HG03108 (cell line): ENCODE results near the gene PNMA1.

Source experiments
- ATAC-seq: cut with Tn5 transposase; IDR thresholded peaks from one replicate; pipeline ENCODE4 v1.9.1; 2021; ENCODE audit warnings: moderate library complexity; ENCODE audit not compliant: unreplicated experiment

PNMA1 gene

DNA sequence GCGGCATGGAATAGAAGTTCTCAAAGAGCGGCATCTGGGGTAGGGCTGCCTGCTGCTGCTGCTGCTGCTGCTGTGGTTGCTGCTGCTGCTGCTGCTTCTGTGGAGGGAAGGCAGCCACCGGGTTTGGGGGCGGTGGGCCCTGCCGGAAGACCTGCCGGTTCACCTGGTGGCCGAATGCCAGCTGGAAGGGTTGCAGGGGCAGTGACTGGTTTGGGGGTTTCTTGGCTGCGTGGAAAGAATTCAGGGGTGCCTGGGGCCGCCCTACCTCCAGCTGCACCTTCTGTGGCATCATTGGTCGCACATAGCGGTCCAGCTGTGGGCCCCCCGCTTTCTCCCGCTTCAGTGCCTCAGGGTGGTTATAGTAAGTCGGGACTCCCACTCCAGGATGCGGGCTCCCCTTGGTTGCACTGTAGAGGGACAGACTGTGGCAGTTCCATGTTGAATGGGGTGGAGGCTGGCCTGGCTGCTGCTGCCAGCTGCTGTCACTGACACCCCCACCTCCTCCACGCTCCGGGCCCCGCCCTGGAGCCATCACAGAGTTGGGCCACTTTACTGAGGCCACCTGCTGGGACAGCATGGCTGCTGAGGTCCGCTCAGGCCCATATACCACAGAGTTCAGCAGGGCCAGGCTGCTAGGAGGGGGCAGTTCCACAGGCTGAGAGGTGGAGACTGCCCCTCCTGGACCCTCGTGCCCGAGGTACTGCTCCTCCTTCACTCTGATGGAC lies 25.2 kb upstream of the PNMA1 start:
- ATAC-seq, result no peak

- no peak for ATAC-seq
Measured at GRCh38 chr14:73738518-73739173, 24.5 kb upstream of the PNMA1 start.

- ATAC-seq, result no peak
Measured at GRCh38 chr14:73736842-73737241, 22.7 kb upstream of the PNMA1 start.

DNA sequence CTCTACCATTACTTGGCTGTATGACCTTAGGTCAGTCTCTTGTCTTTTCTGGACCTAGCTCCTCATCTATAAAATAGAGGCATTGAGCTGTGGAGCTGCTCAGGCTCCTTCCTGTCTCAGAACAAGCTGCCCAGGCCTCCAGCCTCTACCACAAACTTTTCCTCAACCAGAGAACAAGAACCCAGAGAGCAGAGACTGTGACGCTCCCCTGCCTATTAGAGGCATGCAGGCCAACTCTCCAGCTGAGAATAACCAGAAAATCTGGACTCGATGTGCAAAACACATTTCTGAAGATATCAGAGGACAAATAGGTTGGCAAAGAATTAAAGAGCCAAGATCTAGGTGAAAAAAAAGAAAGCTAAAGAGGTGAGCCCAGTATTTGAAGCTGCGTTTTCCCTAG lies 17.8 kb upstream of the PNMA1 start:
- no peak for ATAC-seq

- ATAC-seq, result no peak
Measured at GRCh38 chr14:73731111-73731510, 16.9 kb upstream of the PNMA1 start.

DNA sequence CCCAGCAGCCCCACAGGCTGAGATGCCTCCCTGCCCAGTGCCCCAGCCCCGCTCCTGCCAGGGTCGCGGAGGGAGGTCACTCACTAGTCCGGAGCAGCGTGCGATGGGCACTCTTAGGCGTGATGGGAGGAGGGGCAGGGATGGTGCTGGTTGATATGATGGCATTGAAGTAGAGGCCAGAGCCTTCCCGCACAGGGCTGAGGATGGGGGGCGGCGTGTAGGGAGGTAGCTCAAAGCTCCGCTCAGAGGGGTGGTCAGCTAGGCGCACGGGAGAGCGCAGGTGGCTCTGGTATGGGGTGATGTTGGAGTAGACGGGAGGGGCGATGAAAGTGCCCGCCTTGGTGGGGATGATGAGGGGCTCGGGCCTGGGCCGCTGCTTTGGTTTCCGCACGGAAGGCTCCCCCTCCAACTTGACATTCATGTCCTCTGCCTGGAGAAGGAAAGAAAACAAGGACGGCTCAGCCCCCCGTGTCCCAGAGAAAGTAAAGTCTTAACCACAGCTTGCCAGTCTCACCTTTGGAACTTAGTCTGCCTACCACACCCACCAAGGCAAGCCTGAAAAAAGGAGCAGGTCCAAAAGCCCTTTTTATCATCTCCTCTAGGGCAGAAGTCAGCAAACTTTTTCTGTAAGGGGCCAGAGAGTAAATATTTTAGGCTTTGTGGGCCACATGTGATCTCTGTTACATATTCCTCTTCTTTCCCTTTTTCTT lies 15.5 kb upstream of the PNMA1 start:
- no peak for ATAC-seq

DNA sequence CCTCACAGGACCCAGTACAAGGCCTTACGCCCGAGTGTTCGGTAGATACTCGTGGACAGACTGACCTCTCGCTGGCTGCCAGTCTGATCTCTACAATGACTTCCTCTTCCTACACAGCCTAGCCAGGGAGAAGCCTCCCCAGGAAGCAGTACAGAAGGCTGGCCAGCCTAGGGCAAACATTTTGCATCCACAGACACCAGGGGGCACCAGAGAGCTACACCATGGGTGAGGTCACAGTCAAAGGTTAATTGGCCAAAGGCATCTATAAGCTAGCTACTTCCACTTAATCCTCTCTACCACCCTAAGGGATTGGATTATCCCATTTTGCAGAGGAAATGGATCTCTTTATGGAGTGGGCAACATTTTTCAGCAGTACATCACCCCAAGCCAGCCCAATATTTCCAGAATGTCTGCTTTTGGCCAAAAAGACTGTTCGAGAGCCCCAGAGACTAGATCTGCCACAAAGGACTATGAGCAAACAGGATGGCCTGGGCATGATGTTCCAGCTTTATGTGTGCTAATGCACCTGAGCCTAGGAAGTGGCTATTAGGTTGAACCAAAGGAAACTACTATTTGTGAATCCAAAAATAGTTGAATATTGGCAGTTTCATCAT lies 14.6 kb upstream of the PNMA1 start:
- no peak for ATAC-seq

- no peak for ATAC-seq
Measured at GRCh38 chr14:73727166-73727565, 13.0 kb upstream of the PNMA1 start.

- no peak for ATAC-seq
Measured at GRCh38 chr14:73726025-73726961, 12.1 kb upstream of the PNMA1 start.

- no peak for ATAC-seq
Measured at GRCh38 chr14:73725116-73726024, 11.2 kb upstream of the PNMA1 start.

DNA sequence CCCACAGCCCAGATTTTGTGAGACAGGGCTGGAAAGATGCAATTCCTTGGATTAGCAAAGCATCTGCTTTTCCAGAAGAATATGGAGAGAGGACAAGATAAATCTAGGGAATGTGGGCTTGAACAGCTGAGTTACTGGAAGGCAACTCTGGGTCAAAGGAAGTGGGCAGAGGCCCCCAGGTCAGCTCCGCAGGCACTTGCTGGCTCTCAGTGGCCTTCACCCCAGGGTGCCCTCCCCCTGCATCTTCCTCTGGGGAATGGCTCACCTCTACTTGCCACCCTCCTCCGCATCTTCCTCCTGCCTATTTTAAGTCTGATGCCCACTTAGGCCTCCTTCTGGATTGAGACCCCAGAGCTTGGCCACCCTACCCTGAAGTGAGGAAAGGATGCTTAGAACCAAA lies 10.5 kb upstream of the PNMA1 start:
- ATAC-seq, result no peak

DNA sequence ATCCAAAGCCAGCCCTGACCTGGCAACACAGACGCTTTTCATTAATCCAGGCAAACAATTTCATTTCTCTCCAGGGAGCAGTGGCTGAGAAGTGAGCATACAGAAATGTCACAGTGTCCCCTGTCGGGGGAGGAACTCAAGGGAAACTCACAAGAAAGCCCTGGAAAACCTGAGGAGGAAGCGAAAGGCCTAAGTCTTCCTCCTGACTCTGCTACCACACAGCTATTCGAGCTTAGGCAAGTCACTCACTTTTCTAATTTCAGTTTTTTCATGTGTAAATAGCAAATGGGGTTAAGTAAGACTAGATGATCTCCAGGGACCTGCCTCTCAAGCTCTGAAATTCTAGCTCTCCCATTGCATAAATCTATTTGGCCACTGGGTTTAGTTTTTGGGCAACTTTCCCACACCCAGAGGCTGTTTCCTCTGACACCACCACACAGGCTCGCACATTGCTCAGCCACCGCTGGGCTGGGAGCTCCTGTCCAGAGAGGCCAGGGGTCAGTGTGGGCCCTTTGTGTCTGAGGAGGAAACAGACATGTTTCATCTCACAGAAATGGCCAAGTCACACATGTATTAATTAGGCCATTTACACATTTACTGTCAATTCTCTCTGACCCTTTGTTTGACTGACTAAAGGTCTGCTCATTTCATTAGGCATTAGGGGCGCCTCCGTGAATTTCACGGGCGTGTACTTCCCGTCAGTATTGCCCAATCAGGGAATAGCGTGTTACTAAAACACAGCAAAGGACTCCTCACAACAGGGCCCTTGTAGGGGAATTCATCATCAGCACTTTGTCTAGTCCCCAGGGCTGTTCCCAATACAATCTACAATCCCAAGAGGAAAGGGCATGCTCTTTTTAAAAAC lies 9.8 kb upstream of the PNMA1 start:
- peak; percentile 18 for ATAC-seq

- peak; percentile 55 for ATAC-seq
Measured at GRCh38 chr14:73723406-73723796, 9.2 kb upstream of the PNMA1 start.

- no peak for ATAC-seq
Measured at GRCh38 chr14:73722581-73722980, 8.4 kb upstream of the PNMA1 start.

GRCh38 chr14:73721101-73721821 lies 7.1 kb upstream of the PNMA1 start:
- ATAC-seq, result no peak

DNA sequence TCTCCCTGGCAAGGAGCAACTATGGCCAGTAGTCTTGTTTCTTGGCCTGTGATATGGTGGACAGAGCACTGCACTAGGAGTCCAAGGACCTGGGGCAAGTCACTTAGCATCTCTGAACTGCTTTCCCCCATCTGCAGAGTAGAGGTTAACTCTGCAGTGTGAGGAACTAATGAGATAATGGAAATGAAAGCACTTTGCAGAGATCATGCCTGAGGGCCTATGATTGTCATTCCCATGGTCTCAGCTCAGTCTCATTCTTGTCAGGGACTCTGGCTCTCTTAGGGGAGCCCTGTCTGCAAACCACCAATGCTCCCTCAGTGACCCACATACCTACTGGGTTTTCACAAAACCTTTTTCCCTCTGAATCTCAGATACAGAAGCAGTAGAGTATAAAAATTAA lies 6.5 kb upstream of the PNMA1 start:
- ATAC-seq, result no peak

DNA sequence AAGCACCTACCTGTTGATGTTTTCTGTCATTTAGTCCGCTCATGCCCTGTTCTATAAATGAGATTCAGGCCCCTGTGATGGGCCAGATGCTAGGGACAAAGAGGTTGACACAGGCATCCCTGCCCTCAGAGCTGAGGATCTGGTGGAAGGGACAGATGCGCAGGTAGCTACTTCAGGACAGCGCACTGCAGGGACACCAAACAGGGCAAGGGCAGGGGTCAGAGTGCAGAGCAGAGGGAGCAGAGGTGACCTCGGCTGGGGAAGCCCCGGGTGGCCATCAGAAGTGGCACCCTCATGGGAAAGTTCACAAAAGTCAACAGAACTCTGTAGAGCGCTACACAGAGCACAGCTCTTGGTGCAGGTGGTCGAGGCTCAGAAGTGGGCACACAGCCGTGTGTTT lies 5.6 kb upstream of the PNMA1 start:
- no peak for ATAC-seq

DNA sequence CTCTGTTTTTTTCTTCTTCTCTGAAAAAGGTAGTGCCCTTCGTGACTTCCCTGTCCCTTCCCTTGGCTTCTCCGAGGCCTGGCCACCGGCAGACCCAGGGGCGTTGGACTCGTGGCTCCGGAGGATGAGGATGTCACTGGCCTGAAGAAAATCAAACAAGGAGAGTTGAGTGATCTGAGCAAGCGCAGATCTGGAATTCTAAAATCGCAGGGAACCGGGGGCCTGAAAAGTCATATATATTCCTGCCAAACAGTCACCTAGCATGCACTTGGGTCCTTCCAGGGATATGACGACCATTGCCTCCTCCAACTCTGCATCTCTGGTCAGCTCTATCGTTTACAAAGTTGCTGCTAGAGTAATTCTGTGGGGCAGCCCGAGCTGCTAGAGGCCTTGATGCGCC lies 5.2 kb upstream of the PNMA1 start:
- no peak for ATAC-seq
